ENCODE results near the gene DYNLT1. TPM values are rescaled to one million over a fixed set of nuclear protein-coding genes. Genes with fewer than 3 reads are reported as not detected.

The DYNLT1 gene
- total RNA-seq, 1 experiment from 2014 or later = 105 TPM

DNA sequence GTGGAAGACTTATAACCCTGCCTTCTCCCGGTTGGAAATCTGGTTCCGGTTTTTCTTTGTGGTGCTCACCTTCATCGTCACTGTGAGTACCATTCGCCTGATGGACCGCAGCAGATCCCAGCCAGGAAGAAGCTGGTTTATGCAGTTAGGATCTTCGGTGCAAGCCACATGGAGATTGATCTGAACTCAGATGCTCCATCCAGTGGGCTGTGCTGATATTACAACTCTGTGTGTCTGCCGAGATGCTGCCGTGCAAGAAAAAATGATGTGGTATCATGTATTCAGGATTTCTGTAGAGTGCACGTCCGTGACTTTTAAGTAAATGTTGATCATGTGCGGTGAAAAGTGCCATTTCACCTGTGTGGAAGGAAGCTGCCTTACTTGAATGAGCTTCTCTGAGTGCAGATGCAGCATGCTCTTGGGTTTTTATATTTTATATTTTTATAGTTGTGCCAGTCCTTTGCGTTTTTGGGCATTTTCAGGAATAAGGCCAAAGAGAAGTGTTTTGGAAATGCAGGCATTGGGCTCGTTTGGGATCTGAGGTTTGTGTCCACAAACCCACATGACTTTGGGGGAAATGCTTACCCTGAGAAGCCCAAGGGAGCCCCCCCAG lies 39.2 kb downstream of the DYNLT1 start:
- BruUV-seq (replicated peaks) = no TSS peak
- H3K27me3 ChIP-seq (ENCODE audit: insufficient read depth, low read depth) = no peaks in the 10 kb centered on the region
- no peaks in the 10 kb centered on the region for H3K9me3 ChIP-seq (ENCODE audit: insufficient read depth, low read depth)
- H3K4me2 ChIP-seq = no peak overlapping the region
- H3K9me2 ChIP-seq (ENCODE audit: insufficient read depth) = no peaks in the 10 kb centered on the region
- CTCF ChIA-PET = no interaction called here
- DNase-seq = peak in 1 of 2 experiments; percentile 22
- no peaks in the 10 kb centered on the region for H3K79me2 ChIP-seq (ENCODE audit: low read depth)
- H2AFZ ChIP-seq = no peak overlapping the region
- no peak overlapping the region for H3K4me3 ChIP-seq
- no peak overlapping the region for H3K27ac ChIP-seq
- peaks cover 3% of the 10 kb centered on the region; the same call in 1 of the 2 replicates for H3F3A ChIP-seq (ENCODE audit: insufficient read depth, low read depth)
- H4K20me1 ChIP-seq (ENCODE audit: insufficient read depth) = no peaks in the 10 kb centered on the region; the same call in 1 of the 2 replicates
- no peaks in the 10 kb centered on the region for H3K4me1 ChIP-seq (replicated peaks; ENCODE audit: insufficient read depth)
- POLR2A ChIA-PET (ENCODE audit: unreplicated experiment) = no interaction called here
- H3K36me3 ChIP-seq (ENCODE audit: low read depth) = peaks cover 19% of the 10 kb centered on the region
- TF ChIP-seq, protein P1, sequence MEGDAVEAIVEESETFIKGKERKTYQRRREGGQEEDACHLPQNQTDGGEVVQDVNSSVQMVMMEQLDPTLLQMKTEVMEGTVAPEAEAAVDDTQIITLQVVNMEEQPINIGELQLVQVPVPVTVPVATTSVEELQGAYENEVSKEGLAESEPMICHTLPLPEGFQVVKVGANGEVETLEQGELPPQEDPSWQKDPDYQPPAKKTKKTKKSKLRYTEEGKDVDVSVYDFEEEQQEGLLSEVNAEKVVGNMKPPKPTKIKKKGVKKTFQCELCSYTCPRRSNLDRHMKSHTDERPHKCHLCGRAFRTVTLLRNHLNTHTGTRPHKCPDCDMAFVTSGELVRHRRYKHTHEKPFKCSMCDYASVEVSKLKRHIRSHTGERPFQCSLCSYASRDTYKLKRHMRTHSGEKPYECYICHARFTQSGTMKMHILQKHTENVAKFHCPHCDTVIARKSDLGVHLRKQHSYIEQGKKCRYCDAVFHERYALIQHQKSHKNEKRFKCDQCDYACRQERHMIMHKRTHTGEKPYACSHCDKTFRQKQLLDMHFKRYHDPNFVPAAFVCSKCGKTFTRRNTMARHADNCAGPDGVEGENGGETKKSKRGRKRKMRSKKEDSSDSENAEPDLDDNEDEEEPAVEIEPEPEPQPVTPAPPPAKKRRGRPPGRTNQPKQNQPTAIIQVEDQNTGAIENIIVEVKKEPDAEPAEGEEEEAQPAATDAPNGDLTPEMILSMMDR (conservative IDR thresholded peaks at IDR 0.05) = peak; percentile 67
- TF ChIP-seq EZH2 (IDR thresholded peaks at IDR 0.05; ENCODE audit: low read depth) = no peak
- intact Hi-C loops (cut with micrococcal nuclease; ENCODE audit: unreplicated experiment) = loop anchor here (2.0 kb wide), 1 partner anchor 385 kb away; no protein-coding TSS in a partner anchor

DNA sequence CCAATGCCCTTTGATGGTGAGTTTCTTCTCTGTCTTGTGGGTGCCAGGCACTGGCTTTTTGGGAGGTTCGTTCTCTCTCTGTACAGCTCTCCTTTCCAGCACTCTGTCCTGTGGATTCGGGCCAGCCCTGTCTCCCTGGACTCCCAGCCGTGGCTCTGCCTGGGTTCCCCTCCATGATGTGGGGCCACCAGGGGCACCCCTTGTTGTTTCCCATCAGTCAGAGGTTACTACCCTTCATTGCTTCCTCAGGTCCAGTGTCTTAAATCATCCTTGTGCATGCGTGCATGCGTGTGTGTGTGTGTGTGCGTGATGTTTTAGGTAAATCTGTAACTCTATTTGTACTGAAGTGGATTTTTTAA lies 40.5 kb downstream of the DYNLT1 start:
- POLR2A ChIA-PET (ENCODE audit: unreplicated experiment) = no interaction called here
- BruUV-seq (replicated peaks) = no TSS peak
- TF ChIP-seq, protein P1 (conservative IDR thresholded peaks at IDR 0.05) = no peak
- no peak for TF ChIP-seq EZH2 (IDR thresholded peaks at IDR 0.05; ENCODE audit: low read depth)

DNA sequence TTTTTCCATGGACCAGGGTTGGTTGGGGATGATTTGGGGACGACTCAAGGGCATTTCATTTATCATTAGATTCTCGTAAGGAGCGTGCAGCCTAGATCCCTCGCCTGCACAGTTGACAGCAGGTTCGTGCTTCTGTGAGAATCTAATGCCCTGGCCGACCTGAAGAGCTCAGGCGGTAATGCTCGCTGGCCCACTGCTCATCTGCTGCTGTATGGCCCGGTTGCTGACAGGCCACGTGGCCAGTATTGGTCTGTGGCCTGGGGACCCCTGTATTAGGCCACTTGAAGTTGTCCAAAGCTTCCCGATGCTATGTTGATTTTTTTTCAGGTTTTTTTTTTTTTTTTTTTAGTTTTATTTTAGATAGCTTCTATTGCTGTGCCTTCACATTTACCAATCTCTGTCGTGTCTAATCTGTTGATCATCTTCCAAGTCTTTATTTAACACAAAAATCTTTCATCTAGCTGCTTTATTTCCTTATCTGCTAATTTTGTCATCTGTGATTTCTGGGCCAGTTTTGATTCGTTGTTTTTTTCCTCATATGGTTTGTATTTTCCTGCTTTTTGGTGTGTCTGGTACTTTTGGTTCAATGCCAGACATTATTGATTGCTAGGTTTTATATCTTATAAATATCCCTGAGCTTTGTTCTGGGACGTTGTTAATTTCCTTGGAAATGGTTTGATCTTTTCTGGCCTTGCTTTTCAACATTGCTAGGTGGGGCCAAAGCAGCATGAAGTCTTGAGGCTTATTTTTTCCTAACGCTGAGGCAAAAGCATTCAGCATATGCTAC lies 41.1 kb downstream of the DYNLT1 start:
- TF ChIP-seq, protein P1 (conservative IDR thresholded peaks at IDR 0.05) = no peak
- no peak for TF ChIP-seq EZH2 (IDR thresholded peaks at IDR 0.05; ENCODE audit: low read depth)
- H3K4me3 ChIP-seq = no peak overlapping the region
- H3K4me1 ChIP-seq (replicated peaks; ENCODE audit: insufficient read depth) = no peaks in the 10 kb centered on the region
- intact Hi-C loops (cut with micrococcal nuclease; ENCODE audit: unreplicated experiment) = loop anchor here (2.0 kb wide), 1 partner anchor 383 kb away; no protein-coding TSS in a partner anchor
- H3F3A ChIP-seq (ENCODE audit: insufficient read depth, low read depth) = peaks cover 3% of the 10 kb centered on the region; the same call in 1 of the 2 replicates
- CTCF ChIA-PET = interaction anchor here (0.6 kb wide), 1 partner anchor 36 kb away, joined by 4 read pairs; no protein-coding TSS in a partner anchor
- H2AFZ ChIP-seq = no peak overlapping the region
- H3K27me3 ChIP-seq (ENCODE audit: insufficient read depth, low read depth) = no peaks in the 10 kb centered on the region
- no peaks in the 10 kb centered on the region; the same call in 1 of the 2 replicates for H4K20me1 ChIP-seq (ENCODE audit: insufficient read depth)
- H3K27ac ChIP-seq = no peak overlapping the region
- no peaks in the 10 kb centered on the region for H3K9me2 ChIP-seq (ENCODE audit: insufficient read depth)
- no peaks in the 10 kb centered on the region for H3K79me2 ChIP-seq (ENCODE audit: low read depth)
- DNase-seq = no peak
- BruUV-seq (replicated peaks) = no TSS peak
- no peaks in the 10 kb centered on the region for H3K9me3 ChIP-seq (ENCODE audit: insufficient read depth, low read depth)
- no peak overlapping the region for H3K4me2 ChIP-seq
- peaks cover 15% of the 10 kb centered on the region; the same call in 1 of the 2 replicates for H3K36me3 ChIP-seq (ENCODE audit: low read depth)
- POLR2A ChIA-PET (ENCODE audit: unreplicated experiment) = no interaction called here

More for the DNA sequence above, 40.5 kb downstream of the DYNLT1 start:
- no peak for DNase-seq
- Histone ChIP-seq H3K4me3 (no peak overlapping the region), H3K4me1 (replicated peaks; ENCODE audit: insufficient read depth) (no peaks in the 10 kb centered on the region), H3K27ac (no peak overlapping the region), H3K9me3 (ENCODE audit: insufficient read depth, low read depth) (no peaks in the 10 kb centered on the region), H3K79me2 (ENCODE audit: low read depth) (no peaks in the 10 kb centered on the region), H4K20me1 (ENCODE audit: insufficient read depth) (no peaks in the 10 kb centered on the region; the same call in 1 of the 2 replicates), H3K4me2 (no peak overlapping the region), H3F3A (ENCODE audit: insufficient read depth, low read depth) (peaks cover 3% of the 10 kb centered on the region; the same call in 1 of the 2 replicates), H3K9me2 (ENCODE audit: insufficient read depth) (no peaks in the 10 kb centered on the region), H3K36me3 (ENCODE audit: low read depth) (peaks cover 17% of the 10 kb centered on the region; the same call in 1 of the 2 replicates), H3K27me3 (ENCODE audit: insufficient read depth, low read depth) (no peaks in the 10 kb centered on the region), H2AFZ (no peak overlapping the region)
- CTCF ChIA-PET = interaction anchor here (0.6 kb wide), 1 partner anchor 36 kb away, joined by 4 read pairs; no protein-coding TSS in a partner anchor
- intact Hi-C loops (cut with micrococcal nuclease; ENCODE audit: unreplicated experiment) = loop anchor here (2.0 kb wide), 1 partner anchor 383 kb away; no protein-coding TSS in a partner anchor

All from PC-9 (cell line).